GM23338 (cell line): ENCODE results near the gene MYOZ2. TPM values are rescaled to one million over a fixed set of nuclear protein-coding genes. Genes with fewer than 3 reads are reported as not detected.

Source experiments
- ATAC-seq: fragments of 200-7000 bp; cut with Tn5 transposase; 3 replicates; pipeline ENCODE4 v1.9.1; 2020
- DNase-seq: peaks from one replicate; pipeline ENCODE4 v3.0.0-alpha.2; 2015; ENCODE audit warnings: low spot score
- H2AFZ ChIP-seq: fragments of 200-600 bp; sonication (generic); 2 replicates; pipeline ENCODE4 v1.8.0; 2016; ENCODE audit warnings: antibody characterized with exemption, mild to moderate bottlenecking, moderate library complexity
- H3F3A ChIP-seq: fragments of 200-600 bp; sonication (generic); replicated peaks from 2 replicates; pipeline ENCODE4 v1.8.0; 2017; ENCODE audit warnings: antibody characterized with exemption, mixed run types, low read depth
- H3K27ac ChIP-seq: fragments of 200-600 bp; sonication (generic); 2 replicates; pipeline ENCODE4 v1.6.1; 2016; ENCODE audit warnings: low read depth
- H3K27me3 ChIP-seq: fragments of 200-600 bp; sonication (generic); 2 replicates; pipeline ENCODE4 v1.8.0; 2016; ENCODE audit warnings: mild to moderate bottlenecking, mixed run types, moderate library complexity; ENCODE audit not compliant: insufficient read depth
- H3K36me3 ChIP-seq: fragments of 200-600 bp; sonication (generic); 2 replicates; pipeline ENCODE4 v1.8.0; 2016; ENCODE audit warnings: mild to moderate bottlenecking; ENCODE audit not compliant: insufficient read depth
- H3K4me1 ChIP-seq: fragments of 200-600 bp; sonication (generic); 2 replicates; pipeline ENCODE4 v1.8.0; 2016; ENCODE audit warnings: mild to moderate bottlenecking, moderate library complexity; ENCODE audit not compliant: insufficient read depth
- H3K4me2 ChIP-seq: fragments of 200-600 bp; sonication (generic); 2 replicates; pipeline ENCODE4 v1.7.1; 2017; ENCODE audit warnings: mixed run types
- H3K4me3 ChIP-seq: fragments of 200-600 bp; sonication (generic); 2 replicates; pipeline ENCODE4 v1.6.1; 2016; ENCODE audit warnings: mixed run types
- H3K79me2 ChIP-seq: fragments of 200-600 bp; sonication (generic); replicated peaks from 2 replicates; pipeline ENCODE4 v1.8.0; 2017; ENCODE audit warnings: mild to moderate bottlenecking; ENCODE audit not compliant: insufficient read depth
- H3K9me2 ChIP-seq: fragments of 200-600 bp; sonication (generic); 2 replicates; pipeline ENCODE4 v1.8.0; 2017; ENCODE audit not compliant: insufficient read depth
- H4K20me1 ChIP-seq: fragments of 200-600 bp; sonication (generic); replicated peaks from 2 replicates; pipeline ENCODE4 v1.8.0; 2017; ENCODE audit warnings: mild to moderate bottlenecking; ENCODE audit not compliant: insufficient read depth
- H3K27ac Mint-ChIP-seq: 2 replicates; pipeline ENCODE4 v1.8.0; 2020; ENCODE audit warnings: inconsistent platforms, mild to moderate bottlenecking, moderate library complexity, mixed read lengths
- H3K27me3 Mint-ChIP-seq: 3 replicates; pipeline ENCODE4 v1.8.0; 2022; ENCODE audit warnings: low read depth, mild to moderate bottlenecking, moderate library complexity, mixed read lengths, inconsistent platforms; ENCODE audit not compliant: insufficient read depth, poor library complexity
- H3K36me3 Mint-ChIP-seq: 3 replicates; pipeline ENCODE4 v1.8.0; 2021; ENCODE audit warnings: low read depth, mild to moderate bottlenecking, inconsistent platforms, moderate library complexity, mixed read lengths
- H3K4me1 Mint-ChIP-seq: 3 replicates; pipeline ENCODE4 v1.8.0; 2020; ENCODE audit warnings: mild to moderate bottlenecking, inconsistent platforms, mixed read lengths
- H3K4me3 Mint-ChIP-seq: 3 replicates; pipeline ENCODE4 v1.8.0; 2021; ENCODE audit warnings: moderate library complexity, mild to moderate bottlenecking, inconsistent platforms, mixed read lengths
- H3K9me3 Mint-ChIP-seq: 3 replicates; pipeline ENCODE4 v1.8.0; 2020; ENCODE audit warnings: moderate library complexity, mild to moderate bottlenecking, inconsistent platforms, mixed read lengths
- CREB1 ChIP-seq: fragments of 250-450 bp; sonication (Bioruptor Pico); IDR thresholded peaks from 2 replicates; pipeline ENCODE4 v1.5.0; 2020; ENCODE audit warnings: low read depth, mild to moderate bottlenecking, moderate library complexity
- ETS1 ChIP-seq: IDR thresholded peaks from 2 replicates; pipeline ENCODE4 v1.6.1; 2016; ENCODE audit warnings: antibody characterized with exemption
- EZH2 ChIP-seq: fragments of 200-600 bp; sonication (generic); IDR thresholded peaks from one replicate; pipeline ENCODE4 v1.8.0; 2017; ENCODE audit warnings: antibody characterized with exemption, mild to moderate bottlenecking, low read depth; ENCODE audit not compliant: unreplicated experiment
- EZH2phosphoT487 ChIP-seq: fragments of 200-600 bp; sonication (generic); IDR thresholded peaks from one replicate; pipeline ENCODE4 v1.8.1; 2018; ENCODE audit warnings: antibody characterized with exemption; ENCODE audit not compliant: unreplicated experiment
- JUNB ChIP-seq: IDR thresholded peaks from one replicate; pipeline ENCODE4 v1.6.1; 2016; ENCODE audit warnings: antibody characterized with exemption; ENCODE audit not compliant: unreplicated experiment
- NANOG ChIP-seq: IDR thresholded peaks from 2 replicates; pipeline ENCODE4 v1.6.1; 2016; ENCODE audit warnings: antibody characterized with exemption, borderline replicate concordance
- POLR2AphosphoS5 ChIP-seq: IDR thresholded peaks from 2 replicates; pipeline ENCODE4 v1.6.1; 2016; ENCODE audit warnings: antibody characterized with exemption, low read depth
- REST ChIP-seq: IDR thresholded peaks from one replicate; pipeline ENCODE4 v1.6.1; 2018; ENCODE audit warnings: antibody characterized with exemption; ENCODE audit not compliant: unreplicated experiment
- ZNF114 ChIP-seq: fragments of 250-450 bp; sonication (Bioruptor Pico); IDR thresholded peaks from 2 replicates; pipeline ENCODE4 v1.5.0; 2020; ENCODE audit warnings: mild to moderate bottlenecking, moderate library complexity
- ZNF331 ChIP-seq: fragments of 250-450 bp; sonication (Bioruptor Pico); IDR thresholded peaks from 2 replicates; pipeline ENCODE4 v1.5.0; 2020; ENCODE audit warnings: low read depth, mild to moderate bottlenecking, moderate library complexity
- polyA plus RNA-seq: library from polyadenylated mRNA; unstranded; fragments of >200 nt; fragmentation: Nextera tagmentation; extraction: Ambion mirVana; gene quantifications from 2 replicates; pipeline ENCODE4 v1.2.1, GENCODE V29; 2016
- total RNA-seq: library from RNA; depleted of rRNA; stranded (reverse); fragments of >200 nt; shearing (Covaris generic); gene quantifications from 2 replicates; pipeline ENCODE4 v1.2.3, GENCODE V29; 2014
- TF ChIP-seq, protein P1 (sequence below): fragments of 250-450 bp; sonication (Bioruptor Pico); IDR thresholded peaks from 2 replicates; pipeline ENCODE4 v1.5.0; 2020; ENCODE audit warnings: mild to moderate bottlenecking, moderate library complexity
- TF ChIP-seq, protein P2 (sequence below), 2 experiments: fragments of 200-600 bp in 1 of 2; sonication (generic) in 1 of 2; conservative IDR thresholded peaks; 2 replicates each; pipeline versions ENCODE4 v1.5.1 to v1.6.1; 2016 to 2017; ENCODE audit warnings: antibody characterized with exemption in 2 of 2, low read depth in 2 of 2, mild to moderate bottlenecking in 2 of 2, moderate library complexity in 1 of 2

Gene MYOZ2
- total and polyA plus RNA-seq, 2 experiments from 2014 or later = not detected

GRCh38 chr4:119087656-119088055 is 48.0 kb upstream of the MYOZ2 start:
- Histone ChIP-seq H2AFZ (no peak overlapping the region), H3K4me1 (no peaks in the 10 kb centered on the region), H3K4me2 (no peak overlapping the region), H3K36me3 (no peaks in the 10 kb centered on the region), H3K79me2 (no peaks in the 10 kb centered on the region), H3F3A (no peaks in the 10 kb centered on the region), H4K20me1 (no peaks in the 10 kb centered on the region), H3K9me2 (no peaks in the 10 kb centered on the region), H3K27ac (no peak overlapping the region), H3K27me3 (no peaks in the 10 kb centered on the region), H3K4me3 (no peak overlapping the region)
- Mint-ChIP-seq H3K27me3 (peaks cover 2% of the 10 kb centered on the region), H3K9me3 (no peaks in the 10 kb centered on the region; the same call in 2 of the 3 replicates), H3K4me1 (no peaks in the 10 kb centered on the region), H3K27ac (no peak overlapping the region), H3K36me3 (no peaks in the 10 kb centered on the region), H3K4me3 (no peak overlapping the region)
- ATAC-seq (no peak), DNase-seq (no peak)
- TF ChIP-seq NANOG (no peak), POLR2AphosphoS5 (no peak), ZNF114 (CRISPR knock-in tag) (no peak), CREB1 (no peak), EZH2phosphoT487 (no peak), REST (no peak), EZH2 (no peak), ZNF331 (CRISPR knock-in tag) (no peak), JUNB (no peak), ETS1 (no peak)
- TF ChIP-seq, protein P1, sequence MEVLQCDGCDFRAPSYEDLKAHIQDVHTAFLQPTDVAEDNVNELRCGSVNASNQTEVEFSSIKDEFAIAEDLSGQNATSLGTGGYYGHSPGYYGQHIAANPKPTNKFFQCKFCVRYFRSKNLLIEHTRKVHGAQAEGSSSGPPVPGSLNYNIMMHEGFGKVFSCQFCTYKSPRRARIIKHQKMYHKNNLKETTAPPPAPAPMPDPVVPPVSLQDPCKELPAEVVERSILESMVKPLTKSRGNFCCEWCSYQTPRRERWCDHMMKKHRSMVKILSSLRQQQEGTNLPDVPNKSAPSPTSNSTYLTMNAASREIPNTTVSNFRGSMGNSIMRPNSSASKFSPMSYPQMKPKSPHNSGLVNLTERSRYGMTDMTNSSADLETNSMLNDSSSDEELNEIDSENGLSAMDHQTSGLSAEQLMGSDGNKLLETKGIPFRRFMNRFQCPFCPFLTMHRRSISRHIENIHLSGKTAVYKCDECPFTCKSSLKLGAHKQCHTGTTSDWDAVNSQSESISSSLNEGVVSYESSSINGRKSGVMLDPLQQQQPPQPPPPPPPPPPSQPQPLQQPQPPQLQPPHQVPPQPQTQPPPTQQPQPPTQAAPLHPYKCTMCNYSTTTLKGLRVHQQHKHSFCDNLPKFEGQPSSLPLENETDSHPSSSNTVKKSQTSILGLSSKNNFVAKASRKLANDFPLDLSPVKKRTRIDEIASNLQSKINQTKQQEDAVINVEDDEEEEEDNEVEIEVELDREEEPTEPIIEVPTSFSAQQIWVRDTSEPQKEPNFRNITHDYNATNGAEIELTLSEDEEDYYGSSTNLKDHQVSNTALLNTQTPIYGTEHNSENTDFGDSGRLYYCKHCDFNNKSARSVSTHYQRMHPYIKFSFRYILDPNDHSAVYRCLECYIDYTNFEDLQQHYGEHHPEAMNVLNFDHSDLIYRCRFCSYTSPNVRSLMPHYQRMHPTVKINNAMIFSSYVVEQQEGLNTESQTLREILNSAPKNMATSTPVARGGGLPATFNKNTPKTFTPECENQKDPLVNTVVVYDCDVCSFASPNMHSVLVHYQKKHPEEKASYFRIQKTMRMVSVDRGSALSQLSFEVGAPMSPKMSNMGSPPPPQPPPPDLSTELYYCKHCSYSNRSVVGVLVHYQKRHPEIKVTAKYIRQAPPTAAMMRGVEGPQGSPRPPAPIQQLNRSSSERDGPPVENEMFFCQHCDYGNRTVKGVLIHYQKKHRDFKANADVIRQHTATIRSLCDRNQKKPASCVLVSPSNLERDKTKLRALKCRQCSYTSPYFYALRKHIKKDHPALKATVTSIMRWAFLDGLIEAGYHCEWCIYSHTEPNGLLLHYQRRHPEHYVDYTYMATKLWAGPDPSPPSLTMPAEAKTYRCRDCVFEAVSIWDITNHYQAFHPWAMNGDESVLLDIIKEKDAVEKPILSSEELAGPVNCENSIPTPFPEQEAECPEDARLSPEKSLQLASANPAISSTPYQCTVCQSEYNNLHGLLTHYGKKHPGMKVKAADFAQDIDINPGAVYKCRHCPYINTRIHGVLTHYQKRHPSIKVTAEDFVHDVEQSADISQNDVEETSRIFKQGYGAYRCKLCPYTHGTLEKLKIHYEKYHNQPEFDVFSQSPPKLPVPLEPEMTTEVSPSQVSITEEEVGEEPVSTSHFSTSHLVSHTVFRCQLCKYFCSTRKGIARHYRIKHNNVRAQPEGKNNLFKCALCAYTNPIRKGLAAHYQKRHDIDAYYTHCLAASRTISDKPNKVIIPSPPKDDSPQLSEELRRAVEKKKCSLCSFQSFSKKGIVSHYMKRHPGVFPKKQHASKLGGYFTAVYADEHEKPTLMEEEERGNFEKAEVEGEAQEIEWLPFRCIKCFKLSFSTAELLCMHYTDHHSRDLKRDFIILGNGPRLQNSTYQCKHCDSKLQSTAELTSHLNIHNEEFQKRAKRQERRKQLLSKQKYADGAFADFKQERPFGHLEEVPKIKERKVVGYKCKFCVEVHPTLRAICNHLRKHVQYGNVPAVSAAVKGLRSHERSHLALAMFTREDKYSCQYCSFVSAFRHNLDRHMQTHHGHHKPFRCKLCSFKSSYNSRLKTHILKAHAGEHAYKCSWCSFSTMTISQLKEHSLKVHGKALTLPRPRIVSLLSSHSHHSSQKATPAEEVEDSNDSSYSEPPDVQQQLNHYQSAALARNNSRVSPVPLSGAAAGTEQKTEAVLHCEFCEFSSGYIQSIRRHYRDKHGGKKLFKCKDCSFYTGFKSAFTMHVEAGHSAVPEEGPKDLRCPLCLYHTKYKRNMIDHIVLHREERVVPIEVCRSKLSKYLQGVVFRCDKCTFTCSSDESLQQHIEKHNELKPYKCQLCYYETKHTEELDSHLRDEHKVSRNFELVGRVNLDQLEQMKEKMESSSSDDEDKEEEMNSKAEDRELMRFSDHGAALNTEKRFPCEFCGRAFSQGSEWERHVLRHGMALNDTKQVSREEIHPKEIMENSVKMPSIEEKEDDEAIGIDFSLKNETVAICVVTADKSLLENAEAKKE (CRISPR knock-in tag) = no peak
- TF ChIP-seq, protein P2, sequence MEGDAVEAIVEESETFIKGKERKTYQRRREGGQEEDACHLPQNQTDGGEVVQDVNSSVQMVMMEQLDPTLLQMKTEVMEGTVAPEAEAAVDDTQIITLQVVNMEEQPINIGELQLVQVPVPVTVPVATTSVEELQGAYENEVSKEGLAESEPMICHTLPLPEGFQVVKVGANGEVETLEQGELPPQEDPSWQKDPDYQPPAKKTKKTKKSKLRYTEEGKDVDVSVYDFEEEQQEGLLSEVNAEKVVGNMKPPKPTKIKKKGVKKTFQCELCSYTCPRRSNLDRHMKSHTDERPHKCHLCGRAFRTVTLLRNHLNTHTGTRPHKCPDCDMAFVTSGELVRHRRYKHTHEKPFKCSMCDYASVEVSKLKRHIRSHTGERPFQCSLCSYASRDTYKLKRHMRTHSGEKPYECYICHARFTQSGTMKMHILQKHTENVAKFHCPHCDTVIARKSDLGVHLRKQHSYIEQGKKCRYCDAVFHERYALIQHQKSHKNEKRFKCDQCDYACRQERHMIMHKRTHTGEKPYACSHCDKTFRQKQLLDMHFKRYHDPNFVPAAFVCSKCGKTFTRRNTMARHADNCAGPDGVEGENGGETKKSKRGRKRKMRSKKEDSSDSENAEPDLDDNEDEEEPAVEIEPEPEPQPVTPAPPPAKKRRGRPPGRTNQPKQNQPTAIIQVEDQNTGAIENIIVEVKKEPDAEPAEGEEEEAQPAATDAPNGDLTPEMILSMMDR (conservative IDR thresholded peaks at IDR 0.05; ENCODE audit: low read depth in 2 of 2) = no peak
